ENCODE results near the gene SMIM45.

The SMIM45 gene

DNA sequence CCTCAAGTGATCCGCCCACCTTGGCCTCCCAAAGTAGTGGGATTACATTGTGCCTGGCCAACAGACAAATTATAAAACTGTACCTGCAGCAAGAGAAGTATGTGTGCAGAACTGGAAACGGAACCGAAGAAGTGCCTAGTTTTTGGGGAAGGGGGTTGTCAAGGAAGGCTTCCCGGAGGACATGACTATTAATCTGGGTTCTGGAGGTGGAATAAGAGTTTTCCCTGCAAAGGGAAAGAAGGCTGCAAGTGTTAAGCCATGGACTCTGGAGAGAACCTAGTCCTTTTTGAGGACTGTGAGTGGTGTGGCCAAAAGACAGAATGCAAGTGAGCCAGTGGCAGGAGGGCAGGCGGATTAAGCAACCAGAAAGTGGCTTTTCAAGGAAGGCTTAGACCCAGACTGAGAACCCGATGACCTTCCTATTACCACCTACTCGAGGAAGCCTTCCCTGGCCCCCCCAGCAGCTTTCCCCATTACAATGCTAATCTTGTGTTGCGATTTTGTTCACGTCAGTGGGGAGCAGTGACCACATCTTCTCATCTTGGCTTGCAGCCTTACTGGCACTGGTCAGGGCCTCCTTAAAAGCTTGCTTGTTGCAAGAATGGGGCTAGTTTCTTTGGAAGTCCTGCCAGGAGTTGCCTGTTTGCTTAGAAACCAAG lies 11.6 kb downstream of the SMIM45 start:
- Histone ChIP-seq H3K9me3 (replicated peaks) (no peaks in the 10 kb centered on the region), H3K4me1 (replicated peaks) (no peaks in the 10 kb centered on the region), H3K27me3 (replicated peaks) (no peaks in the 10 kb centered on the region), H3K4me3 (no peak overlapping the region), H3K36me3 (no peaks in the 10 kb centered on the region), H3K27ac (no peak overlapping the region)
- DNase-seq (ENCODE audit: low read depth in 1 of 2, low spot score in 2 of 2): no peak

DNA sequence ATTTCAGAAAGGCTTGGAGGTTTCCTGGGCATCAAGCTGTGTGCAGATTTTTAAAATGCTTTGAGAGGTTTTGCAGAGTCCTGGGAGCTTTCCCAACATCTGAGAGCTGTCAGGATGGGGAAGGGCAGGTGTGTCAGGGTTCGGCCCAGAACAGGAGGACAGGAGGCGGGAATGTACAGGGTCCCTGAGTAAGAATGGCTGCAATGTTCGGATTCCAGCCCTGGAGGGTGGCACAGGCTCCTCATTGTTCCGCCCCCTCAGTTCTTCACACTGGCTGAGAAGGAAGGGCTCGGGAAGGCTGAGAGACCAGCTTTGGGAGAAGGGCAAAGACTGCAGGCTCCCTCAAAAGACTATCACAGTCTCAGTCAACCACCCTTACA lies 12.2 kb downstream of the SMIM45 start:
- no peaks in the 10 kb centered on the region for H3K4me1 ChIP-seq (replicated peaks)
- no peak for DNase-seq (ENCODE audit: low read depth in 1 of 2, low spot score in 2 of 2)

DNA sequence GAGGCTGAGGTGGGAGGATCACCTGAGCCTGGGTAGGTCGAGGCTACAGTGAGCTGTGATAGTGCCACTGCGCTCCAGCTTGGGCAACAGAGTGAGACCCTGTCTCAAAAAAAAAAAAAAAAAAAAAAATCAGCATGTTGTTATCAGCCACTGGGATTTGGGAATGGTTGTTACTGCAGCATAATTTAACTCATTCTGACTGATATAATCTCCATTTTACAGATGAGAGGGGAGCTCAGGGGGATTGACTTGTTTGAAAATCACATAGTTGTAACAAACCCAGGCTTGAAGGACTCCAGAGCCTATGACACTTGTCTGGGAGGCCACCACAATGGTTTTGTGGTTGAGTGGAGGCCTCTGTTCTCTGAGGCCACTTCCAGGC lies 14.3 kb downstream of the SMIM45 start:
- no peak overlapping the region for H3K4me3 ChIP-seq

More for the DNA sequence above, 12.2 kb downstream of the SMIM45 start:
- no peak overlapping the region for H3K27ac ChIP-seq
- no peaks in the 10 kb centered on the region for H3K9me3 ChIP-seq (replicated peaks)
- no peak overlapping the region for H3K4me3 ChIP-seq
- H3K36me3 ChIP-seq: no peaks in the 10 kb centered on the region
- no peaks in the 10 kb centered on the region for H3K27me3 ChIP-seq (replicated peaks)

DNA sequence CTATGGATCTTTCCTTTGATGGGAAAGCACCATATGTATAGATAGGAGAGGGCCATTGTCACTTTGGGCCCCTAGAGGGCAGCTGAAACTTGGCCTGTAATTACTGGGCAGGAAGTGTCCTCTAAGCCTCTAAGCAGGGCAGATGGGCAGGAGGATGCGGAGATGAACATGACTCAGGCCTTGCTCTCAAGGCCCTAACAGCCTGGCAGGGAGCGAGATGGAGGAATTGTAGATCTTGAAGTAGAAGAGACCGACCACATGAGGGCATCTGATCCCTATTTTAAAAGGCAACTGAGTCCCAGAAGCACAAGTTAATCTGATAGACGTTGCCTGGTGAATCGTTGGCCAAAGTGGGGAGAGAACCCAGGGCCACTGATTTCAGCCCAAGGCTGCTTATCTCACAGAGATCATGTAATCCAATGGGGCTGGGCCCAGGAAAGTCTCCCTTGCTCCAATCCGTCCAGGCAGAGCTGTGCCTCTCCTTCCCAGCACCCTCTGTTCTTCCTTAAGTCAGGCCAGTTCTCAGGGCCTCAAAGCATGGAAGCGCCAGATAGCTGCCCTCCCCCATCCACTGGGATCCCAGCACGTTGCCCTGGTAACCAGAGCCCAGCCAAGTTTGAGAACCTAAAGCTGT lies 14.8 kb downstream of the SMIM45 start:
- Histone ChIP-seq H3K27me3 (replicated peaks) (0 out of 2 replicates have a peak, but pooled peaks cover under 1% of the 10 kb centered on the region), H3K36me3 (no peaks in the 10 kb centered on the region), H3K4me3 (no peak overlapping the region), H3K27ac (no peak overlapping the region), H3K9me3 (replicated peaks) (no peaks in the 10 kb centered on the region), H3K4me1 (replicated peaks) (no peaks in the 10 kb centered on the region)
- peak in 1 of 2 experiments; percentile 41 for DNase-seq (ENCODE audit: low read depth in 1 of 2, low spot score in 2 of 2)

More for the DNA sequence above, 14.3 kb downstream of the SMIM45 start:
- Histone ChIP-seq H3K36me3 (no peaks in the 10 kb centered on the region), H3K9me3 (replicated peaks) (no peaks in the 10 kb centered on the region), H3K27me3 (replicated peaks) (no peaks in the 10 kb centered on the region), H3K4me1 (replicated peaks) (no peaks in the 10 kb centered on the region), H3K27ac (no peak overlapping the region)
- DNase-seq (ENCODE audit: low read depth in 1 of 2, low spot score in 2 of 2): no peak

DNA sequence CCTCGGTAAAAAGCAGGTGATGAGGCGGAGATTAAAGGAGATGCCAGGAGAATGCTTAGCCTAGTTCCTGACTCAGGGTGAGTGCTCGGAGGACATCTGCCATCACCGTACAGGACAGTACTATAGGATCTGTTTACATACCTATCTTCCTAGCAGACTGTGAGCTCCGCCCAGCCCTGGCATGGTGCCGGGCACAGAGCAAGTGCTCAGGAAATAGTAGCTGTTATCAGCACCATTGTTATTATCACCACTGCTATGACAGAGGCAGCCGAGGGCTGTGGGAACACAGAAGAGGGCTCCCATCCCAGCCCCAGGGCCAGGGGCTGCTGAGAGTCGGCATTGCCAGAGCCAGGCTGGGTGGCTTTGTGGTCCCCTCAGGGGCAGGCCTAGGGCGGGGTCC lies 16.7 kb downstream of the SMIM45 start:
- Histone ChIP-seq H3K27me3 (replicated peaks) (peaks cover 11% of the 10 kb centered on the region), H3K4me3 (no peak overlapping the region), H3K27ac (no peak overlapping the region), H3K4me1 (replicated peaks) (no peaks in the 10 kb centered on the region), H3K9me3 (replicated peaks) (no peaks in the 10 kb centered on the region), H3K36me3 (no peaks in the 10 kb centered on the region)
- no peak for DNase-seq (ENCODE audit: low read depth in 1 of 2, low spot score in 2 of 2)

DNA sequence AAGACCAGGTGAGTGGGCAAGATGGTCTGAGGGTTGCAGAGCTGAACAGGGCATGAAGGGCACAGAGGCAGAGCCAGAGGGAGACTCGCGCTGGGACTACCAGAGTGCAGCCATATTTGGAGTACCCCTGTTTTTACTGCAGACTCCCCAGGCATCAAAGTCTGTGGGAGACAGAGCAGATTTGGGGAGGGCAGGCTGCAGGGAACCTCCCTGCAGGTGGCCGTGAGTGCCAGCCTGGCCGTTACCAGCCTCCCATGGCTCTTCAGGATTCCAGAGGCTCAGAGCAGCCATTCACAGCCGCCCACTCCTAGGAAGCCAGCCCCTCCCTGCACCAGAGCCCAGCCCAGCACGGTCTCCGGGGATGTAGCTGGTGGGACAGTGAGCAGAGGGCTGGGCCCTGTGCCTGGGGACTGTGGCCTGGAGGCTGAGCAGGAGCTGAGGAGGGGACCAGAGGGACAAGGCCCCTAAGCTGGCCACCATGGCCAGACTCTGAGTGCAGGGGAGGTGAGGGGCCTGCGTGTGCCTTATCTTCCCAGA lies 17.2 kb downstream of the SMIM45 start, which contains the start of gene SEPTIN3:
Gene SEPTIN3 (plus strand): TSS at position 334 of the 537 bp plus-strand sequence. CDS start 2,050 bp downstream, outside the sequence.
- H3K27me3 ChIP-seq (replicated peaks): peaks cover 15% of the 10 kb centered on the region
- no peaks in the 10 kb centered on the region for H3K4me1 ChIP-seq (replicated peaks)
- no peak within 1 kb of the TSS for H3K27ac ChIP-seq
- H3K9me3 ChIP-seq (replicated peaks): no peaks in the 10 kb centered on the region
- H3K36me3 ChIP-seq: no peaks in the 10 kb centered on the region
- DNase-seq (ENCODE audit: low read depth in 1 of 2, low spot score in 2 of 2): no peak
- H3K4me3 ChIP-seq: no peak within 1 kb of the TSS

DNA sequence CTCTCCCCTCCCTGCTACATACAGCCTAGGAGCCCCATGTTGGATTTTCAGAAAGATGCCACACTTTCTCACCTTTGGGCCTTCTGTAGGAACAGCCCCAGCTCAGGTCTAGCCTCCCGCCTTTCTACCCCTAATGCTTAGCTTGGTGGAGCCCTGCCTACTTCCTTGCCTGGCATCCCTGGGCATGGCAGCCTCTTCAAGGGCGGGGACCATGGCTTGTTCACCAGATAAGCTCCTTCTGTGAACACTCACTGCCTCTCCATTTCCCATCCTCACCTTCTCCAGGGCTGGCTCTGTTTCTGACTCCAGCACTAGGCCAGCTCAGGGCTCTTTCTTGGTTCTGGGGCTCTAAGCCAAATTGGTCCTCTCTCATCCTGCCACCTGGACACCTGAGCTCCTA lies 18.7 kb downstream of the SMIM45 start:
- no peak overlapping the region for H3K27ac ChIP-seq
- no peaks in the 10 kb centered on the region for H3K4me1 ChIP-seq (replicated peaks)
- H3K36me3 ChIP-seq: no peaks in the 10 kb centered on the region
- no peak for DNase-seq (ENCODE audit: low read depth in 1 of 2, low spot score in 2 of 2)
- no peaks in the 10 kb centered on the region for H3K9me3 ChIP-seq (replicated peaks)
- H3K27me3 ChIP-seq (replicated peaks): peaks cover 27% of the 10 kb centered on the region
- no peak overlapping the region for H3K4me3 ChIP-seq

DNA sequence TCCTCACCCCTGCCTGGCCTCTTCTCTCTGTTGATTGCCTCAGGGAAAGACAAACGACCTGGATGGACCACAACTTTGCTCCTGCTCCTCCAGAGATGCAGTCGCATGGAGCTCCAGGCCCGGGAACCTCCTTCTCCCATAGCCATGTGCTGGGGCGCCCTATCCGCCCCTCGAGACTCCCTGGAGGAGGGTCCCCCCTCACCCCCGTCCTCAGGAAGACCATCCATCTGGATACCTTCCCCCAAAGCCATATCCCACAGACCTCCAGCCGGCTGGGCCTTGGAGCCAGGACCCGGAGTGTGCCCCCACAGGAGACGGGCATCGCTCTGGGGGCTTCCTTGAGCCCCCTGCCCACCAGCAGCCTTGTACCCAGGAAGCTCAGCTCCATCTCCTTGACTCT lies 19.5 kb downstream of the SMIM45 start:
- H3K36me3 ChIP-seq: no peaks in the 10 kb centered on the region
- no peak overlapping the region for H3K27ac ChIP-seq
- H3K9me3 ChIP-seq (replicated peaks): no peaks in the 10 kb centered on the region
- no peak overlapping the region for H3K4me3 ChIP-seq
- peaks cover 35% of the 10 kb centered on the region for H3K27me3 ChIP-seq (replicated peaks)
- peaks cover 3% of the 10 kb centered on the region for H3K4me1 ChIP-seq (replicated peaks)
- DNase-seq (ENCODE audit: low read depth in 1 of 2, low spot score in 2 of 2): no peak

DNA sequence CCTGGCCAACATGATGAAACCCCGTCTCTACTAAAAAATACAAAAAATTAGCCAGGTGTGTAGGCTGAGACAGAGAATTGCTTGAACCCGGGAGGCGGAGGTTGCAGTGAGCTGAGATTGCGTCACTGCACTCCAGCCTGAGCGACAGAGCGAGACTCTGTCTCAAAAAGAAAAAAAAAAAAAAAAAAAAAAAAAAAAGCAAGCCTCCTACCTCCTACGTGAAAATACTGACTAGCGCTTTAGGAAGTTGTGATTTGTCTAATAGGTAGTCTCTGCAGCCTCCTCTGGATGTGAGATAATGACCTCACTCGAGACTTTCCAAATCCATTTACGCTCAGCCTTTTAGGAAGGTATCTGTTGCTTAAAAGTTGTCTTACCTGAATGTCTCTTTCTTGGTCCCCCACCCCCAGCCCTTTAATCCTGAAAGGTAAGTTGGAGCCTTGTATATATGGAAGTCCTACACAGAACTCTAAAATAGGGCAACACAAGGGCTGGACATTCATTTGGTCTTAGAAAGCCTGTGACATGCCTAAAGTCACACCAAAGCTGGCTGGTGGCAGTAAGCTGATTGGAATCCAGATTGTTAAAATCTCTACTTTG lies 22.8 kb downstream of the SMIM45 start:
- no peak overlapping the region for H3K4me3 ChIP-seq
- H3K9me3 ChIP-seq (replicated peaks): no peaks in the 10 kb centered on the region
- H3K27me3 ChIP-seq (replicated peaks): peaks cover 53% of the 10 kb centered on the region
- peaks cover 7% of the 10 kb centered on the region for H3K4me1 ChIP-seq (replicated peaks)
- no peak for DNase-seq (ENCODE audit: low read depth in 1 of 2, low spot score in 2 of 2)
- H3K27ac ChIP-seq: no peak overlapping the region
- no peaks in the 10 kb centered on the region for H3K36me3 ChIP-seq

DNA sequence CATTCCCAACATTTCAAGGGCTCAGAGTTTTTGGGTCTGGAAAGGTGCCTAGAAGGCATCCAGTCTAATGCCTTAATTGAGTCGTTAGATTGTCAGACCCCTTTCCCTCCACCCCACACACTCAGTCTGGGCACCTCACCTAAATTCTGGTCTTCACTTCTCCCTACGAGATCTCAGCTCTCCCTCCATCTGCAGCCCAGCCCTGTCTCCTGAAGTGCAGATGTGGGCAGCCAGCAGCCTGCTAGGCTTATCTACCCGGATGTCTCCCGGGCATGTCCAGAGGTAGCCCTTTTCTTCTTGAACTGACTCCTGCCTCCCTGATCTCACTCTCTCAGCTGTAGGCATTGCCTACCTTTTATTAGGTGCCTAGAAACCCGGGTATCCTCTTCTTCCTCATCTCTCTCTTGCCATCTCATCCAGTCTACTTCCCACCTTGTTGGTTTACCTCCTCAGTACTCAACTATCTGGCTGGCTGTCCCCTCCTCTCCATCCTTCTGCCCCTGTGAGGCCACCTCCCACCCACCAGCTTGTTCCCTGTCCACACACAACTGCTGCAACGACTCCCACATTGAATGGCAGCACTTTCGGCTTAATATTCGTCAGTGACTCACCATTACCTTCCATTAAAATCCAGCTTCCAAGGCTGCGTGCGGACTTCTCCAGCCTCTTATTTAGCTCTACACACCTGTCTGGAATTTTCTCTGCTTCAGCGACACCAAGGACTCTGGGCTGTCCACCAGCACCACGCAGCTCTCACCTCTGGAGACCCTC lies 23.5 kb downstream of the SMIM45 start:
- H3K4me1 ChIP-seq (replicated peaks): peaks cover 7% of the 10 kb centered on the region
- no peaks in the 10 kb centered on the region for H3K36me3 ChIP-seq
- no peak for DNase-seq (ENCODE audit: low read depth in 1 of 2, low spot score in 2 of 2)
- no peak overlapping the region for H3K27ac ChIP-seq
- H3K4me3 ChIP-seq: no peak overlapping the region
- H3K27me3 ChIP-seq (replicated peaks): peaks cover 53% of the 10 kb centered on the region
- no peaks in the 10 kb centered on the region for H3K9me3 ChIP-seq (replicated peaks)

DNA sequence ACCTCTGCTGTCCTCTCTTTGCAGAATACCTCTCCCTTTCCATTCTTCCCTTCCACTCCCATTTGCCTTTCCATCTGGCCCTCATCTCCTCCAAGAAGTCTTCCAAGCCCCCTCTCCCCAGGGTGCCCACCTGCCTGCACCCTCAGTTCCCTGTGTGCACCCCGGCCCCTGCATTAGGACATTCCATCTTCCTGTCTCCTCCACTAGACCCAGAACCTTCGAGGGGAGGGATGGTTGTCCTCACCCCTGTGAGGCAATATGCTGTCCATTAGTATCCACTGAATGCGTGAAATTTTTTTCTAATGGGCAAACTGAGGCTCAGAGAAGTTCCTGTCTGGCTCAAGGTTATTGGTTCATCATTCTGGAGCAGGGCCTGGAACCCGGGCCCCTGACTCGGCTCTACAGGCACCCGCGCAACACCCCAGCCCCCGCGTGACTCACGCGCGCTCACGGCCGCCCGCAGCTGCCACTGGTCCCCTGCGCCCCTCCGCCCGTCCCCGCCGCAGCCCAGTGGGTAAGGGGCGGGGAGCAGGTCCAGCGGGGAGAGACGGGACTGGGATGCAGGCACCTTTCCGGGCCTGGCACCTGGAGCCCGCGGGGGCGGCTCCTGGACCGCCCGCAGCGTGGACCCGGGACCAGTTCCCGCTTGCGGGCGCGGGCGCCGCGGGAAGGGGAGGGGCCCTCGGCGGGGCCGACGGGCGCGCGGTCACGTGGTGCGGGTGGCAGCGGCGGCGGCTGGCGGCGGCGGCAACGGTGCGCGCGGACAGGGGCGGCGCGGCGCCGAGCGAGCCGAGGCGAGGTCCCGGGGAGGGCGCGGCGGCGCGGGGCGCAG lies 24.3 kb downstream of the SMIM45 start:
- H3K27me3 ChIP-seq (replicated peaks): peaks cover 55% of the 10 kb centered on the region
- H3K36me3 ChIP-seq: no peaks in the 10 kb centered on the region
- no peak overlapping the region for H3K27ac ChIP-seq
- peak overlapping the region; percentile 17; the same call in 1 of the 2 replicates for H3K4me3 ChIP-seq
- peaks cover 7% of the 10 kb centered on the region for H3K4me1 ChIP-seq (replicated peaks)
- no peak for DNase-seq (ENCODE audit: low read depth in 1 of 2, low spot score in 2 of 2)
- no peaks in the 10 kb centered on the region for H3K9me3 ChIP-seq (replicated peaks)

DNA sequence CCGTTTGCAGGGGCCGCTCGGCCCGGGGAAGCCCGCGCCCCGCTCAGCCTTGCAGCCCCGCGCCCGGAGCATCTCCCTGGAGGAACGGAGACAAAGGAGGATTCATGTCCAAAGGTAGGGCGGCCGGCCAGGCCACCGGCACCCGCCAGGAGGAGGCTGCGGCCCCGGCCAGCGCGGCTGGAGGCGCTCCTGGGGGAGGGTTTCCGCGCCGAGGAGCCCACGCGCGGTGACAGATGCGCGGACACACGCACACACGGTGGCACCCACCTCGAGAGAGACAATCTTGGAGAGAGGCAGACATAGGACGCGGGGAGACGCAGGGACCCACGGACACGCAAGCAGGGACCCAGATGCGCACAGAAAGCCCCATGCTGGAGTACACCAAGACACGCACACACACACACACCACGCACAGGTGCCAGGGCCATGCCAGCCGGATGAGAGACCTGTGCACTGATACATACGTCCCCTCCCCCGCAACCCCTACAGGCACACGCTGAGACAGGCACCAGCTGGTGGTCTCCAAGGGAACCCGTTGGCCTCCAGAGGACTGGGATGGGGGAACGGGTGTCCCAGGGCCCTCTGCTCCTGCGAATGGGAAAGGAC lies 25.1 kb downstream of the SMIM45 start:
- no peaks in the 10 kb centered on the region for H3K9me3 ChIP-seq (replicated peaks)
- H3K36me3 ChIP-seq: no peaks in the 10 kb centered on the region
- H3K27me3 ChIP-seq (replicated peaks): peaks cover 51% of the 10 kb centered on the region
- H3K4me1 ChIP-seq (replicated peaks): peaks cover 7% of the 10 kb centered on the region
- no peak overlapping the region for H3K4me3 ChIP-seq
- H3K27ac ChIP-seq: no peak overlapping the region
- DNase-seq (ENCODE audit: low read depth in 1 of 2, low spot score in 2 of 2): no peak

DNA sequence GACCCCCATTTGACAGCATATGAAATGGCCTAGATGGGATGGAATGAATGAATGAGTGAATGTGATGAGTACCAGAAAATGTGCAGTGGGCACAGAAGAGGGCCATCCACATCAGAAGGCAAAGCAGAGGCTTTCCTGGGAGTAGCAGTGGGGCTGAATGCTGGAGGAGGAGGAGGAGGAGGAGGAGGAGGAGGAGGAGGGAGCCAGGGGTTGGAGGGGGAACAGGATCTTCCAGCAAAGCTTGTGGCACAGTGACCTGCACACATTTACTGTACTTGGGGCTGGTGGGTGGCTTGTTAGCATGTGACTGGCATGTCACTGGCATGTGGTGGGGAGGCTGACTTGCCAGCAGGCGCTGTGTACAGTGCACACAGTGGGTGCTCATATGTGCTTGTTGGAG lies 26.8 kb downstream of the SMIM45 start:
- peaks cover 45% of the 10 kb centered on the region for H3K27me3 ChIP-seq (replicated peaks)
- peaks cover 7% of the 10 kb centered on the region for H3K4me1 ChIP-seq (replicated peaks)
- no peaks in the 10 kb centered on the region for H3K9me3 ChIP-seq (replicated peaks)
- no peaks in the 10 kb centered on the region for H3K36me3 ChIP-seq
- DNase-seq (ENCODE audit: low read depth in 1 of 2, low spot score in 2 of 2): no peak
- no peak overlapping the region for H3K27ac ChIP-seq
- H3K4me3 ChIP-seq: no peak overlapping the region
